HepG2 (cell line): ENCODE results near the gene DNPH1. TPM values are rescaled to one million over a fixed set of nuclear protein-coding genes. Genes with fewer than 3 reads are reported as not detected.

Experiments
- ARID2 ChIP-seq: sonication (generic); formaldehyde crosslinking; IDR thresholded peaks from 2 replicates; pipeline ENCODE4 v1.8.1; 2022; ENCODE audit warnings: mild to moderate bottlenecking, missing genetic modification reagents, borderline replicate concordance
- ATM ChIP-seq: fragments of 450-650 bp; IDR thresholded peaks from 2 replicates; pipeline ENCODE4 v1.7.1; 2017; ENCODE audit warnings: mild to moderate bottlenecking, borderline replicate concordance
- EHMT2 ChIP-seq: fragments of 200-600 bp; sonication (generic); IDR thresholded peaks from 2 replicates; pipeline ENCODE4 v1.7.0; 2017; ENCODE audit warnings: antibody characterized with exemption, low read depth, low read length, borderline replicate concordance
- RFXAP ChIP-seq: sonication (generic); formaldehyde crosslinking; IDR thresholded peaks from 2 replicates; pipeline ENCODE4 v1.4.0; 2020; ENCODE audit warnings: missing genetic modification reagents, borderline replicate concordance
- SMAD3 ChIP-seq: sonication (generic); formaldehyde crosslinking; IDR thresholded peaks from 2 replicates; pipeline ENCODE4 v1.4.0; 2020; ENCODE audit warnings: missing genetic modification reagents
- XRCC5 ChIP-seq: fragments of 200-400 bp; formaldehyde crosslinking; optimal IDR thresholded peaks from 2 replicates; pipeline ENCODE3; 2017; ENCODE audit warnings: mild to moderate bottlenecking, low read length
- ZNF225 ChIP-seq: sonication (generic); formaldehyde crosslinking; IDR thresholded peaks from 2 replicates; pipeline ENCODE4 v1.4.0; 2020; ENCODE audit warnings: mild to moderate bottlenecking, missing genetic modification reagents
- ZNF331 ChIP-seq: sonication (generic); formaldehyde crosslinking; IDR thresholded peaks from 2 replicates; pipeline ENCODE4 v1.4.0; 2020; ENCODE audit warnings: missing genetic modification reagents
- ZNF547 ChIP-seq: sonication (generic); formaldehyde crosslinking; IDR thresholded peaks from 2 replicates; pipeline ENCODE4 v1.5.1; 2020; ENCODE audit warnings: mild to moderate bottlenecking, missing genetic modification reagents
- ZNF552 ChIP-seq: sonication (generic); formaldehyde crosslinking; IDR thresholded peaks from 2 replicates; pipeline ENCODE4 v1.9.0; 2022; ENCODE audit warnings: missing genetic modification reagents, mild to moderate bottlenecking, borderline replicate concordance
- ZNF747 ChIP-seq: sonication (generic); formaldehyde crosslinking; IDR thresholded peaks from 2 replicates; pipeline ENCODE4 v1.8.1; 2023; ENCODE audit warnings: missing genetic modification reagents, mild to moderate bottlenecking, borderline replicate concordance
- polyA plus RNA-seq, 8 experiments: library from polyadenylated mRNA; depleted of rRNA in 3 of 8; stranded (reverse) in 7 of 8; unstranded in 1 of 8; fragments of >200 nt; fragmentation: Illumina TruSeq in 4 of 8; extraction: Trizol in 4 of 8; gene quantifications; 2 replicates each; pipeline versions ENCODE4 v1.2.1 to v1.2.3, GENCODE V29; 2011 to 2016; ENCODE audit warnings: low read depth in 4 of 8, missing spikeins in 1 of 8, mixed read lengths in 1 of 8; ENCODE audit not compliant: insufficient read depth in 1 of 8
- total RNA-seq, 5 experiments: library from RNA; depleted of rRNA; stranded (reverse); fragments of >200 nt; fragmentation: Illumina TruSeq; extraction: Trizol; gene quantifications; 2 replicates each; pipeline ENCODE4 v1.2.3, GENCODE V29; 2016; ENCODE audit warnings: low read depth in 1 of 5
- TF ChIP-seq, protein P1 (sequence below): sonication (generic); formaldehyde crosslinking; IDR thresholded peaks from 2 replicates; pipeline ENCODE4 v1.5.1; 2020; ENCODE audit warnings: mild to moderate bottlenecking, missing genetic modification reagents, moderate library complexity
- TF ChIP-seq, protein P2 (sequence below): sonication (generic); formaldehyde crosslinking; IDR thresholded peaks from 2 replicates; pipeline ENCODE4 v1.5.1; 2020; ENCODE audit warnings: missing genetic modification reagents, mild to moderate bottlenecking, borderline replicate concordance
- TF ChIP-seq, protein P3 (sequence below): sonication (generic); formaldehyde crosslinking; IDR thresholded peaks from 2 replicates; pipeline ENCODE4 v1.5.1; 2020; ENCODE audit warnings: mild to moderate bottlenecking, missing genetic modification reagents, borderline replicate concordance
- TF ChIP-seq, protein P4 (sequence below): sonication (generic); formaldehyde crosslinking; IDR thresholded peaks from 2 replicates; pipeline ENCODE4 v1.8.1; 2023; ENCODE audit warnings: mild to moderate bottlenecking, missing genetic modification reagents

The DNPH1 gene
- total and polyA plus RNA-seq, 2 of the 13 experiments (the other 11 are each of a cell fraction or from before 2014, with no cell fraction given) = 56.5 to 75.1 TPM

DNA sequence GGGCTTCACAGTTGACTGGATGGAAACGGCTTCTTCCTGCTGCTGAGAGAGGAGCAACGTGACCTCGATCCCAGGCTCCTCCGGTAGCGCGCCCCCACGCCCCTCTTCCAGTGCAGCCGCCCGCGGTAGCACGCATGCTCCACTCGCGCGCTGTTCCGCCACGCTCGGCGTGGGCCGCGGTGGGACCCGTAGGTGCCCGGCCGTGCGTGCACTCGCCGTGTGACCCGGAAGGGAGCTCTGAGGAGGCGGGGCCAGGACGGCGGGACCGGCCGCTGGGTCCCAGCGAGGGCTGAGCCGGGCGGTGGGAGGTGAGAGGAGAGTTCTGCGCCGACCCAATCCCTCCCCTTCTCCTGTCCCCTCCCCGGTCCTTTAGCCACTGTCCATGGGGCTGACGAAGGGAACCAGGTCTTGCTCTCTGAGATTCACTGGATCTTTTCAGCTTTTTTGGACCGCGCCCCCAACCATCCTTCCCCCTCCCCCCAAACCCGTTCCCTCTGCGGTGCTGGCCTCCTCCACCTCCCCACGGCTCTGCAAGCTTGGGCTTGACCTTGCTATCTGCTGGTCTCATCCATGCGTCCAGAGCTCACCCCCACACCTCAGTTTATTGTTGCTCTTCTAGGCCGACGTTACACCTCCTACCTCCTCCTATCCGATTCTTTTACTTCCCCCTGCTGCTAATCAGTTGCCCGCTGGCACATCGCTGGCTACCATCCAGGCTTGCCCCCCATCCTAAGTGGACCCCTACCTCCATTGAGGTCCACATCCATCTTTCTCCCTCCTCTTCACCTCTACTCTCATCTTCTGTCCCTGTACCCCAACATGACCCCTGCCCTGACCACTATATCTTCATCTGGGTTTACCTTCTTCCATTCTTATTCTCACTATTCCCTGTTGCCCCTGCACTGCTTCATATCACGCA lies 47.1 kb downstream of the DNPH1 start, which contains the start of gene CUL9 (continued):
- TF ChIP-seq, protein P1, sequence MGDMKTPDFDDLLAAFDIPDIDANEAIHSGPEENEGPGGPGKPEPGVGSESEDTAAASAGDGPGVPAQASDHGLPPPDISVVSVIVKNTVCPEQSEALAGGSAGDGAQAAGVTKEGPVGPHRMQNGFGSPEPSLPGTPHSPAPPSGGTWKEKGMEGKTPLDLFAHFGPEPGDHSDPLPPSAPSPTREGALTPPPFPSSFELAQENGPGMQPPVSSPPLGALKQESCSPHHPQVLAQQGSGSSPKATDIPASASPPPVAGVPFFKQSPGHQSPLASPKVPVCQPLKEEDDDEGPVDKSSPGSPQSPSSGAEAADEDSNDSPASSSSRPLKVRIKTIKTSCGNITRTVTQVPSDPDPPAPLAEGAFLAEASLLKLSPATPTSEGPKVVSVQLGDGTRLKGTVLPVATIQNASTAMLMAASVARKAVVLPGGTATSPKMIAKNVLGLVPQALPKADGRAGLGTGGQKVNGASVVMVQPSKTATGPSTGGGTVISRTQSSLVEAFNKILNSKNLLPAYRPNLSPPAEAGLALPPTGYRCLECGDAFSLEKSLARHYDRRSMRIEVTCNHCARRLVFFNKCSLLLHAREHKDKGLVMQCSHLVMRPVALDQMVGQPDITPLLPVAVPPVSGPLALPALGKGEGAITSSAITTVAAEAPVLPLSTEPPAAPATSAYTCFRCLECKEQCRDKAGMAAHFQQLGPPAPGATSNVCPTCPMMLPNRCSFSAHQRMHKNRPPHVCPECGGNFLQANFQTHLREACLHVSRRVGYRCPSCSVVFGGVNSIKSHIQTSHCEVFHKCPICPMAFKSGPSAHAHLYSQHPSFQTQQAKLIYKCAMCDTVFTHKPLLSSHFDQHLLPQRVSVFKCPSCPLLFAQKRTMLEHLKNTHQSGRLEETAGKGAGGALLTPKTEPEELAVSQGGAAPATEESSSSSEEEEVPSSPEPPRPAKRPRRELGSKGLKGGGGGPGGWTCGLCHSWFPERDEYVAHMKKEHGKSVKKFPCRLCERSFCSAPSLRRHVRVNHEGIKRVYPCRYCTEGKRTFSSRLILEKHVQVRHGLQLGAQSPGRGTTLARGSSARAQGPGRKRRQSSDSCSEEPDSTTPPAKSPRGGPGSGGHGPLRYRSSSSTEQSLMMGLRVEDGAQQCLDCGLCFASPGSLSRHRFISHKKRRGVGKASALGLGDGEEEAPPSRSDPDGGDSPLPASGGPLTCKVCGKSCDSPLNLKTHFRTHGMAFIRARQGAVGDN = peak; percentile 98
- TF ChIP-seq ZNF331 (CRISPR knock-in tag) (peak; percentile 91), RFXAP (CRISPR knock-in tag) (peak; percentile 83; the same call in 1 of the 2 replicates), EHMT2 (no peak), ZNF747 (CRISPR knock-in tag) (peak; percentile 56; the same call in 1 of the 2 replicates), ARID2 (CRISPR knock-in tag) (peak; percentile 57; the same call in 1 of the 2 replicates), ZNF225 (peak; percentile 41; the same call in 1 of the 2 replicates), XRCC5 (peak; percentile 94), SMAD3 (CRISPR knock-in tag) (no peak), ATM (no peak), ZNF552 (CRISPR knock-in tag) (no peak), ZNF547 (peak; percentile 74; the same call in 1 of the 2 replicates)
- TF ChIP-seq, protein P2, sequence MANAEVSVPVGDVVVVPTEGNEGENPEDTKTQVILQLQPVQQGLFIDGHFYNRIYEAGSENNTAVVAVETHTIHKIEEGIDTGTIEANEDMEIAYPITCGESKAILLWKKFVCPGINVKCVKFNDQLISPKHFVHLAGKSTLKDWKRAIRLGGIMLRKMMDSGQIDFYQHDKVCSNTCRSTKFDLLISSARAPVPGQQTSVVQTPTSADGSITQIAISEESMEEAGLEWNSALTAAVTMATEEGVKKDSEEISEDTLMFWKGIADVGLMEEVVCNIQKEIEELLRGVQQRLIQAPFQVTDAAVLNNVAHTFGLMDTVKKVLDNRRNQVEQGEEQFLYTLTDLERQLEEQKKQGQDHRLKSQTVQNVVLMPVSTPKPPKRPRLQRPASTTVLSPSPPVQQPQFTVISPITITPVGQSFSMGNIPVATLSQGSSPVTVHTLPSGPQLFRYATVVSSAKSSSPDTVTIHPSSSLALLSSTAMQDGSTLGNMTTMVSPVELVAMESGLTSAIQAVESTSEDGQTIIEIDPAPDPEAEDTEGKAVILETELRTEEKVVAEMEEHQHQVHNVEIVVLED (CRISPR knock-in tag) = peak; percentile 98
- TF ChIP-seq, protein P3, sequence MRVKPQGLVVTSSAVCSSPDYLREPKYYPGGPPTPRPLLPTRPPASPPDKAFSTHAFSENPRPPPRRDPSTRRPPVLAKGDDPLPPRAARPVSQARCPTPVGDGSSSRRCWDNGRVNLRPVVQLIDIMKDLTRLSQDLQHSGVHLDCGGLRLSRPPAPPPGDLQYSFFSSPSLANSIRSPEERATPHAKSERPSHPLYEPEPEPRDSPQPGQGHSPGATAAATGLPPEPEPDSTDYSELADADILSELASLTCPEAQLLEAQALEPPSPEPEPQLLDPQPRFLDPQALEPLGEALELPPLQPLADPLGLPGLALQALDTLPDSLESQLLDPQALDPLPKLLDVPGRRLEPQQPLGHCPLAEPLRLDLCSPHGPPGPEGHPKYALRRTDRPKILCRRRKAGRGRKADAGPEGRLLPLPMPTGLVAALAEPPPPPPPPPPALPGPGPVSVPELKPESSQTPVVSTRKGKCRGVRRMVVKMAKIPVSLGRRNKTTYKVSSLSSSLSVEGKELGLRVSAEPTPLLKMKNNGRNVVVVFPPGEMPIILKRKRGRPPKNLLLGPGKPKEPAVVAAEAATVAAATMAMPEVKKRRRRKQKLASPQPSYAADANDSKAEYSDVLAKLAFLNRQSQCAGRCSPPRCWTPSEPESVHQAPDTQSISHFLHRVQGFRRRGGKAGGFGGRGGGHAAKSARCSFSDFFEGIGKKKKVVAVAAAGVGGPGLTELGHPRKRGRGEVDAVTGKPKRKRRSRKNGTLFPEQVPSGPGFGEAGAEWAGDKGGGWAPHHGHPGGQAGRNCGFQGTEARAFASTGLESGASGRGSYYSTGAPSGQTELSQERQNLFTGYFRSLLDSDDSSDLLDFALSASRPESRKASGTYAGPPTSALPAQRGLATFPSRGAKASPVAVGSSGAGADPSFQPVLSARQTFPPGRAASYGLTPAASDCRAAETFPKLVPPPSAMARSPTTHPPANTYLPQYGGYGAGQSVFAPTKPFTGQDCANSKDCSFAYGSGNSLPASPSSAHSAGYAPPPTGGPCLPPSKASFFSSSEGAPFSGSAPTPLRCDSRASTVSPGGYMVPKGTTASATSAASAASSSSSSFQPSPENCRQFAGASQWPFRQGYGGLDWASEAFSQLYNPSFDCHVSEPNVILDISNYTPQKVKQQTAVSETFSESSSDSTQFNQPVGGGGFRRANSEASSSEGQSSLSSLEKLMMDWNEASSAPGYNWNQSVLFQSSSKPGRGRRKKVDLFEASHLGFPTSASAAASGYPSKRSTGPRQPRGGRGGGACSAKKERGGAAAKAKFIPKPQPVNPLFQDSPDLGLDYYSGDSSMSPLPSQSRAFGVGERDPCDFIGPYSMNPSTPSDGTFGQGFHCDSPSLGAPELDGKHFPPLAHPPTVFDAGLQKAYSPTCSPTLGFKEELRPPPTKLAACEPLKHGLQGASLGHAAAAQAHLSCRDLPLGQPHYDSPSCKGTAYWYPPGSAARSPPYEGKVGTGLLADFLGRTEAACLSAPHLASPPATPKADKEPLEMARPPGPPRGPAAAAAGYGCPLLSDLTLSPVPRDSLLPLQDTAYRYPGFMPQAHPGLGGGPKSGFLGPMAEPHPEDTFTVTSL (CRISPR knock-in tag) = no peak
- TF ChIP-seq, protein P4, sequence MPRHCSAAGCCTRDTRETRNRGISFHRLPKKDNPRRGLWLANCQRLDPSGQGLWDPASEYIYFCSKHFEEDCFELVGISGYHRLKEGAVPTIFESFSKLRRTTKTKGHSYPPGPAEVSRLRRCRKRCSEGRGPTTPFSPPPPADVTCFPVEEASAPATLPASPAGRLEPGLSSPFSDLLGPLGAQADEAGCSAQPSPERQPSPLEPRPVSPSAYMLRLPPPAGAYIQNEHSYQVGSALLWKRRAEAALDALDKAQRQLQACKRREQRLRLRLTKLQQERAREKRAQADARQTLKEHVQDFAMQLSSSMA (CRISPR knock-in tag) = peak; percentile 96
